HG03565 (cell line): ENCODE measurements around the gene ARAP1.

Source experiments
- ATAC-seq: cut with Tn5 transposase; IDR thresholded peaks from one replicate; pipeline ENCODE4 v1.9.1; 2021; ENCODE audit warnings: mild to moderate bottlenecking, moderate library complexity; ENCODE audit not compliant: unreplicated experiment

Gene ARAP1

DNA sequence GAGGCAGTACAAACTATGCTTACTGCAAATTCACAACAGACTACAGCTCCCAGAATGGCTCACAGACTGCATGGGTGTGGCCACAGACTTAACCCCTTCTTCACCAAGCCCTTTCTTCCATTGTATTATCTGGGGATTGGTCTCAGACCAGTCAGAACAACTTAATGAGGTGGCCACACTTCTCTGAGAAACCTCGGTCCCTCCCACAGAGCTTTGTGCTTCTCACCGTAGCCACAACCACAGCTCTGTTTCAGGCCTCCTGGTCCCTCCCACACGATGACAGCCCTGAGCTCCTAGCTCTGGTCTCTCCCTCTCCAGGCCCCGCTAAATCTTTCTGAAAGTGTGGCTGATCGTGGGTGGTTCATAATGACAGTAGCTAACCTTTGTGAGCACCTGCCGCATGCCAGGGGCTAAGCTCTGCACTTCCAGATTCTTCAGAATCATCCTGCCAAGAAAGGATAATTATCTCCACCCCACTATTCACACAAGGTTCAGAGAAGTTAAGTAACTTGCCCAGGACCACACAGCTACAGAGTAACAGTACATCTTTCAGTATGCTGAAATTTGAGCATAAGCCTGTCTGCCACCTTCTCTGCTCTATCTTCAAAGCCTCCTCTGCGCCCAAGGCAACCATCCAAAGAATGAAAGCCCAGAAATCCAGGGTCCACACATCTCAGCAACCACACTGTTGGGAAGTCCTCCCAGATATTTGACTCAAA is 83.4 kb downstream of the ARAP1 start:
- peak; percentile 89 for ATAC-seq

DNA sequence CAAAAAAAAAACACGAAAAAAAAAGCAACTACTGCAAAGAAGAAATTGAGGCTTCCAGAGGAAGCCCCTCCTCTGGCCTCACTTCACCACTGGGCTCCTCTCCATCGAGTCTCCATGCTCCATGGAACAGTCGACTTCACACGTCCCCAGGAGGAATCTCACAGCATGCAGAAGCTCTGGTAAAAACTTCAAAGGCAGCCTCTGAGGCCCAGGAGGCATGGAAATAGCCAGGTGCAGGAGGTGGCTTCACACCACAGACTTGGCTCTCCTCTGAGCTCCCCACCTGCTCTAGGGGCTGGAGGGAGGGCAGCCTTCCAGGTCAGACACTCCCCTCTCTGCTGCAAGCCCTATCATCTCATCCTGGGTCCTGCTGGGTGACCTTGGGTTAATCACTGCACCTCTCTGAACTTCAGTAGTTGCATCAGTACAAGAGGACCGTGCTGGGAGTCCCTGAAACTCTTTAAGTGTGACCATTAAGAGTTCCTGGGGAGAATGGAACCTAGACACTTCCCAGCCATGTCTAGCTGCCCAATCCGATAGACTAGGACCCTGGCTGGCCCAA is 86.2 kb downstream of the ARAP1 start:
- no peak for ATAC-seq

DNA sequence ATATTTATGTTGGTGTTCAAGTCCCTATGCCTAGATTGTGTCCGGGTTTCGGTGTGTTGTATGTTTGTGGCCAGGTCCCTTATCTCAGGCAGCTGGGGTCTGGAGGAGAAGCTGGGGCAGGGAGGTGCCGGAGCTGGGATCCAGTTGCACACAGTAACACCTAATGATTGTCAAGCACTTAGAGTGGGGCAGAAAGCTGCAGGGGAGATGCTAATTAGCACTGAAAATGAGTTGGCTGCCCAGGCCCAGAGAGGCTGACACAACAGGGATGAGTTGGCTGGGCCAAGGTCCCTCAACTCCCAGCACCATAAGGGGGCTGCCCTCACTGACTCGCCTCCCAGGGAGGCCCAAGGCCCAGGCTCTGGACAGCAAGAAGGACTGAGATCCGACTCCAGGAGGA is 90.2 kb downstream of the ARAP1 start:
- ATAC-seq: no peak

DNA sequence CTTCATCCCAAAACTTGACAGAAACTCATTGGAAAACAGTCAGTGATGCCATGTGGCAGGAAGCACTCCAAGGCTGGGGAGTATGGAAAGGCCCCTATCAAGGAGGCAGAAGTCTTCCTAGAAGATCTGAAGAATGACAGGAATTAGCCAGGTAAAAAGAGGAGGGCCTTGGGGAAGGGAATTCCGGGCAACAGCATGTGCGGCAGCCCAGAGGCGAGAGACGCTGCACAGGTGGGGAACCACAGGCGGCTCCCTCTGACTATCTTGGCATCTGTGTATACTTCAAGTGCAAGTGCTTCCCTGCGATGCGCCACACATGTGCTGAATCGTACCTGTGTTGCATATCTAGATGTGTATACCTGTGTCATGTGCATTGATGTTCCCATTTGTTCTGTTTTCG is 90.7 kb downstream of the ARAP1 start:
- ATAC-seq: no peak

- no peak for ATAC-seq
Measured at GRCh38 chr11:72658989-72659640, 93.1 kb downstream of the ARAP1 start.

GRCh38 chr11:72657411-72658100 is 94.7 kb downstream of the ARAP1 start:
- no peak for ATAC-seq

DNA sequence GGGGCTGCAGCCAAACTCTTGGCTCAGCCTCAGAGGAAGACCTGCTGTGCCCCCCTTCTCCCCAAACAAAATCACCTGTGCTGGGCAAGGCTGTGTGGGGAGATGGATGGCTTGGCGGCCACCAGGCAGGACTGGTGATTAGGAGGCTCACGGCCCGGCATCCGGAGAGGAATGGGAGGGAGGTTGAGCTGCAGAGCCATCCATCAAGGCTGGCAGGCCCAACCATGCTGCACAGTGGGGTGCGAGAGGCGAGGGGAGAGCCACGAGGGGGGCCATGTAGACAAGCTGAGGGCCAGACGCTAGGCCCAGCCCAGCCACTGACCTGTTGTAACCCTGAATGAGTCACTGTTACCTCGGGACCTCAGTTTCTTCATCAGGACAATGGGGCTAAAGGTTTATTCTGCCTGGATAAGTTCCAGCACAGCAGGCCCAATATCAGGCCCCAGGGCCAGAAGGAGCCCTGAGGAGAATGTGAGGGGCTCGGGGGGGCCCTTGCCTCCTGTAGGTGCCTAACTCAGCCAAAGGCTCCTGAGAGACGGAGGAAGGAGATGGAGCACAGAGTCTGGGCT is 96.2 kb downstream of the ARAP1 start:
- ATAC-seq: no peak

- no peak for ATAC-seq
Measured at GRCh38 chr11:72655014-72655413, 97.2 kb downstream of the ARAP1 start.

- no peak for ATAC-seq
Measured at GRCh38 chr11:72653649-72654048, 98.6 kb downstream of the ARAP1 start.

GRCh38 chr11:72652873-72653630 is 99.2 kb downstream of the ARAP1 start:
- ATAC-seq: no peak

DNA sequence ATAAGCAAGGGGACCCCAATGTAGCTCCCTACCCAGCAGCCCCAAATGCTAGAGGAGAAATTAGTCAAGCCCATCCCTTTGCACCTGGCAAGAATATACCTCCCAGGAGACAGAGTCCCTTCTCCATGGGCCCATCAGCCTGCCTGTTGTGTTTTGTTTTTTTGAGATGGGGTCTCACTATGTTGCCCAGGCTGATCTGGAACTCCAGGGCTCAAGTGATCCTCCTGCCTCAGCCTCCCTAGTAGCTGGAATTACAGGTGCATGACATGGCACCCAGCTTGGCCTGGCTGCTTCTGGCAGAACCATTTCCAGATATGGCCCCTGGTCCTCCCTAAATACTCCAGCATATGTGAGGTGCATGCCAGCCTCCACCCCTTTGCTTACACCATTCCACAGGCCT is 100.1 kb downstream of the ARAP1 start:
- no peak for ATAC-seq

DNA sequence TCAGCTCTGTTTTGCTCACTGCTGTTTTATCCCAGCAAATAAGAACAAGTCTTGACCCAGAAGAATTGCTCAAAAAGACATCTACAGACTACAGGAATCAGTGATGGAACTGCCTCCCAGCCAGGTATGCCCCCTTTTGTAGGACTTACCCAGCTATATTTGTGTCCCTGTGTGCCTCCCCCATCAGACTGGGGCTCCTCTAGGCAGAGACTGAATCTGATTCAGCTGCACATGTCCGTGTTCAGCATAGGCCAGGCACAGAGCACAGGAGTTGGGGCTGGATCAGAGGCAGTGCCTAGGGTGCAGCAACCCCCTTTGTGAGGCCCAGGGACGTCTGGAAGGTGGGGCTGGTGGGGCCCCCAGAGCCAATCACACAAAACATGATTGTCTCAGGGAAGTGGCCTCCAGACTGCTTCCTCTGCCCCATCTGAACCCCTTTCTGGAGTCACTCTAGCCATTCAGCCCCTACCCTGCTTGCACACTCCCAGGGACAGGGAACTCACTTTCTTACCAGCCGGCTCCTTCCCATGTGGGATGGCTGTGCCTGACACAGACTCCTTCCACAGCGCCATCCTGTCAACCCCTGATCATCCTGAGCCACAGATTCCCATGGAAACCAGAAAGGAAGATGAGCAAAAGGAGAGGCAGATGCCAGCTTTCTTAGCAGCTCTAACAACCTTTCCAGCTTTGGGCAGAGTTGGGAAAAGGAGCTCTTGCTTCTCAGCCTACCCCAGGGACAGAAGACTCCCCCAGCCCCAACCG is 102.8 kb downstream of the ARAP1 start:
- no peak for ATAC-seq

- no peak for ATAC-seq
Measured at GRCh38 chr11:72648384-72649136, 103.6 kb downstream of the ARAP1 start.

DNA sequence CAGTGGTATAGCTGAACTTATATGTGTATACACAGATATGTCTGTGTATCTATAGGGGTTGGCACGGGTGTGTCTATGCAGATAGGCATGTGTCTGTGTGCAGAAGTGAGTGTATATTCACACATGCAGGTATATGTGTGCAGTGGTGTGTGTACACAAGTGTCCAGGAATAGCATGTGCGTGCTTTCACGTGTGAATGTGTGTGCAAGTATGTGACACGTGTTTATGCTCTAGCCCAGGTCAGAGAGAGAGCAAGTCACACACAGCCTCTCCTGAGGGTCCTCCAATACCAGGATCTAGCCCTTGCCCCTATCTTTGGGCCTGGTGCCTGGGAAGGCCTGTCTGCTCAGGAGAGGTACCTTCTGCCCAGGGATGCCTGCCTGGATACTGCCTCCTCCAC is 104.3 kb downstream of the ARAP1 start:
- no peak for ATAC-seq

DNA sequence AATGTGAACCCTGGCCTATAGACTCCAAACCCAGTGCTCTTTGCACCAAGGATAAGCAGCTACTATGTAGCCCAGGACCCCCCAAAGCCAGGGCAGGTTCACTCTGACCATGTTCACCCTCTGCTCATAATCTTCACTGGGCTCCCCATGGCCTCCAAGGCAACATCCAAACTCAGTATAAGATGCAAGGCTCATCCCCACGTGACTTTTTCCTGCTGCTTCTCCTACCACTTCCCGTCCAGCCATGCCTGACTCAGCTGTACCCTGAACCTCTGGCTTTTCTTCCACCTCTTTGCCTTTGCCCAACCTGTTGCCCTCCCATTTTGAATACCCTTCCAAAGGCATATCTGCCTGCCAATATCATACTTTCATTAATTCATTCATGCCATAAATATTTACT is 105.7 kb downstream of the ARAP1 start:
- ATAC-seq: no peak

- no peak for ATAC-seq
Measured at GRCh38 chr11:72646024-72646423, 106.2 kb downstream of the ARAP1 start.

DNA sequence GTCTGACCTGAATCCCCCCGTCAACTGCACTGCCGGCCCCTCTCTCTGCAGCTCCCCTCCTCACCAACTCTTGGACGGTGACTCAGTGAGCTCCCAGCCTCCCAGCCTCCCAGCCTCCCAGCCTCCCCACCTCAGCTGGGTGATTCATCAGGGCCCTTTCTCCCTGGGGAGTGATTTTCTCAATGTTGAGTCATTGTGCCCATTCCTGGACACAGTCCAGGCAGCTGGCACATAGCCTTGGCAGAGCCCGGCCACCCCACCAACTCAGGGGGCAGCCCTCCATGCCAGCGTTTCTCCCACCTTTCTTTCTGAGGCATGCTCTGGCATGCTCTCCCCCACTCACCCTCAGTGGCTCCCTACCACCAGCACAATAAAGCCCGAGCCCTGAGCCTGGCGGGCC is 108.7 kb downstream of the ARAP1 start:
- ATAC-seq: no peak

- no peak for ATAC-seq
Measured at GRCh38 chr11:72642884-72643522, 109.2 kb downstream of the ARAP1 start.
